Mesothelial cell of epicardium (in vitro differentiated cells): ENCODE results near the gene NSUN6. TPM values are rescaled to one million over a fixed set of nuclear protein-coding genes. Genes with fewer than 3 reads are reported as not detected.

Experiments used
- DNase-seq, 2 experiments: peaks; one replicate each; pipeline ENCODE4 v3.0.0; 2021; ENCODE audit warnings: low spot score in 2 of 2; ENCODE audit not compliant: unreplicated experiment in 2 of 2
- H3K27ac Mint-ChIP-seq: 2 replicates; pipeline ENCODE4 v1.8.0; 2021; ENCODE audit warnings: mixed read lengths
- H3K27me3 Mint-ChIP-seq: 2 replicates; pipeline ENCODE4 v1.8.0; 2021; ENCODE audit warnings: low read depth, mixed read lengths
- H3K36me3 Mint-ChIP-seq: 2 replicates; pipeline ENCODE4 v1.8.0; 2021; ENCODE audit warnings: mixed read lengths
- H3K4me1 Mint-ChIP-seq: 2 replicates; pipeline ENCODE4 v1.8.0; 2021; ENCODE audit warnings: mixed read lengths
- H3K4me3 Mint-ChIP-seq: 2 replicates; pipeline ENCODE4 v1.8.0; 2021; ENCODE audit warnings: mild to moderate bottlenecking, moderate library complexity, mixed read lengths
- H3K9me3 Mint-ChIP-seq: 2 replicates; pipeline ENCODE4 v1.8.0; 2021; ENCODE audit warnings: mixed read lengths
- total RNA-seq: library from RNA; stranded (reverse); gene quantifications from 3 replicates; pipeline ENCODE4 v1.2.1, GENCODE V29; 2021
- TF ChIP-seq, protein P1 (sequence below): fragments of 200-600 bp; sonication (generic); IDR thresholded peaks from one replicate; pipeline ENCODE4 v1.5.0; 2021; ENCODE audit warnings: antibody characterized with exemption; ENCODE audit not compliant: unreplicated experiment

The NSUN6 gene
- total RNA-seq, 1 donor from 2014 or later: 22.2 TPM

DNA sequence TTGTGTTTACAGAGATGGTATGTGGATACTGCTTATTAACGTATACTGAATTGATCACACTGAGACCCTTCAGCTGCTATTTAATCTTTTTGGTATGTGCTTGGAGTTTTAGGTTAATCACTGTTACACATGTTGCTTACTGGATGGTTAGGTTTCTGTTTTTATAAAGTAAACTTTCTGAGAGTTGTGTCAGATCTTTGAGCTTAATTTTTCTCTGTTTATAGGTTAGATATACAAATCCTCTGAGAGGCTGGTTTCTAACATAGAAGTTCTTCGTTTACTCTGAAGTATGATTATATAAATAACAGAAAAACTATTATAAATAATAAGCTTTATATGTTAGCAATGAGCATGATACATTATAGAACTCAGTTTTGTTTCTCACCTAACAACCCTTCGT lies 123.1 kb downstream of the NSUN6 start:
- Mint-ChIP-seq H3K9me3 (peaks cover 20% of the 10 kb centered on the region), H3K4me1 (peaks cover 12% of the 10 kb centered on the region), H3K36me3 (peaks cover 19% of the 10 kb centered on the region), H3K4me3 (no peak overlapping the region), H3K27me3 (no peaks in the 10 kb centered on the region), H3K27ac (no peak overlapping the region)
- TF ChIP-seq, protein P1, sequence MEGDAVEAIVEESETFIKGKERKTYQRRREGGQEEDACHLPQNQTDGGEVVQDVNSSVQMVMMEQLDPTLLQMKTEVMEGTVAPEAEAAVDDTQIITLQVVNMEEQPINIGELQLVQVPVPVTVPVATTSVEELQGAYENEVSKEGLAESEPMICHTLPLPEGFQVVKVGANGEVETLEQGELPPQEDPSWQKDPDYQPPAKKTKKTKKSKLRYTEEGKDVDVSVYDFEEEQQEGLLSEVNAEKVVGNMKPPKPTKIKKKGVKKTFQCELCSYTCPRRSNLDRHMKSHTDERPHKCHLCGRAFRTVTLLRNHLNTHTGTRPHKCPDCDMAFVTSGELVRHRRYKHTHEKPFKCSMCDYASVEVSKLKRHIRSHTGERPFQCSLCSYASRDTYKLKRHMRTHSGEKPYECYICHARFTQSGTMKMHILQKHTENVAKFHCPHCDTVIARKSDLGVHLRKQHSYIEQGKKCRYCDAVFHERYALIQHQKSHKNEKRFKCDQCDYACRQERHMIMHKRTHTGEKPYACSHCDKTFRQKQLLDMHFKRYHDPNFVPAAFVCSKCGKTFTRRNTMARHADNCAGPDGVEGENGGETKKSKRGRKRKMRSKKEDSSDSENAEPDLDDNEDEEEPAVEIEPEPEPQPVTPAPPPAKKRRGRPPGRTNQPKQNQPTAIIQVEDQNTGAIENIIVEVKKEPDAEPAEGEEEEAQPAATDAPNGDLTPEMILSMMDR: no peak
- no peak for DNase-seq

DNA sequence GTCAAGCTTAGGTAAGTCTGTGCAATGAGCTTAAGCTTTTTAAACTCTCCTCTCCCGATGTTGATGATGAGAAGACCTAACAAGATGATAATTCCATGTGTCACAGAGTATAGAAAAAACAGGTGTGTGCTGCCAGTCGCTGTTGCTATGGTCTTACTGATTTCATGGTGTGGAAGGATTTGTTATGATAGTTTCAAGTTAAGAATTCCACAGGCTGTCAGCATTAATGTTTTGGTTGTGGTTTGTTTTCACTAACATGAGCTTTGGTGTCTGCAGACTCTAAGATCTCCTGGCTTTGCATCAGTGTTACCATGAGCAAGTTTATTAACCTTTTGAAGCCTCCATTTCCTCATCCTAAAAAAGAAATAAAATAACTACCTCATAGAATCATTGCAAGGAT lies 123.7 kb downstream of the NSUN6 start:
- Mint-ChIP-seq H3K27me3 (no peaks in the 10 kb centered on the region), H3K4me1 (peaks cover 6% of the 10 kb centered on the region), H3K9me3 (peaks cover 20% of the 10 kb centered on the region), H3K27ac (no peak overlapping the region), H3K36me3 (peaks cover 19% of the 10 kb centered on the region), H3K4me3 (no peak overlapping the region)
- TF ChIP-seq, protein P1: no peak
- no peak for DNase-seq

DNA sequence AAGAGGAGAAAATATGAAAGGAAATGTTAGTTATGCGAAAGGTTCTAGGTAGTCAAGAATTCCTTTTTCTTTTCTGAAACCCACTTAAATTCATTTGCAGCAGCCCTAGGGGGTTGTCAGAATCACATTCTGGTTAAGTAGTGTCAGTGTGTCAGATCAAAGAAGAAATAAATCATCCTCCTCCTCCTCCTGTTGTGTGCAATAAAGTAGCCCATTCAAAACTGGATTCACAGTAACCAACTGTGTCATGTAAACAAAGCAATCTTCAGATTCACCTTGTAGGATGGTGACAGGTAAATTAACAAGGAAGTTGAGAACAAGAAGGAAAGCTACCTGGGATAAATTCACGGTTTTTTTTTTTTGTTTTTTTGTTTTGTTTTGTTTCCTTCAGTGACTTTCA lies 127.5 kb downstream of the NSUN6 start:
- H3K27ac Mint-ChIP-seq: no peak overlapping the region
- TF ChIP-seq, protein P1: no peak
- no peak overlapping the region for H3K4me3 Mint-ChIP-seq
- H3K36me3 Mint-ChIP-seq: peaks cover 19% of the 10 kb centered on the region
- H3K9me3 Mint-ChIP-seq: peaks cover 13% of the 10 kb centered on the region
- peaks cover 4% of the 10 kb centered on the region for H3K4me1 Mint-ChIP-seq
- DNase-seq: no peak
- no peaks in the 10 kb centered on the region for H3K27me3 Mint-ChIP-seq

DNA sequence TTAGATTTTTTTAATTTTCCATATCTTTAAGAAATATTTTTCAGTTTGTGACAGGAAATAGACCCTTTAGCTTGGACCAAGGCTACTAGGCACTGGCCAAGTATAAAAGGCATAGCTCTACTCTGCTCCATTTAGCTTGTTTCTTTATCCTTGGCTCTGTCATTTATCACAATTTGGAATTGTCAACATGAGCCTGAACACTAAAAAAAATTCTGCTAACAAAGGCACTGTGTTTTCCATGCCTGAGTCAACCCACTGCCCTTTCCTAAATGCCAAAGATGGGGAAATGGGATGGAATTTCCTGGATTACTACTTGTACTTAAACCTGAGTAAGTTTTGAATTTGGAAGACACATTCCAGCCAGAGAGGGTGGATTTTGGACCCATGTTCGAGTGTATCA lies 128.4 kb downstream of the NSUN6 start:
- Mint-ChIP-seq H3K4me1 (peaks cover 4% of the 10 kb centered on the region), H3K9me3 (peaks cover 13% of the 10 kb centered on the region), H3K27ac (no peak overlapping the region), H3K27me3 (no peaks in the 10 kb centered on the region), H3K36me3 (peaks cover 19% of the 10 kb centered on the region), H3K4me3 (no peak overlapping the region)
- TF ChIP-seq, protein P1: no peak
- DNase-seq: no peak

DNA sequence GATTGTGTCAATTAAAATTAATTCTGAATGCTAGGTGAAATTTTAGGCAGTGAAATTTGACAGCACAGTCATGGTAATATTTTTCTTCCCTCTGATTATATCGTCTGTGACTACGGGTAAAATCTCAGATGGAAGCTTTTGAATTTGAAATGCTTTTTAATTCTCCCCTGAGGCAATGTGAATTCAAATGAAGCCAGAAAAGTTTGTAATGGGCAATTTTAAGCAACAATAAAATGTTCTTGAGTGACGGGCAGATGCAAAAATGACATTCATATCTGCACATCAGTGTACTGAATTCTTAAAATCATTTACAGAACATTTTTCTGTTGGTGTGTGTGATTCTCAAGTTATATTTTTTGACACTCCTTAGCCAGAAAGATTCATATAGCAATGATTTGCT lies 134.5 kb downstream of the NSUN6 start:
- TF ChIP-seq, protein P1: no peak
- H3K36me3 Mint-ChIP-seq: peaks cover 28% of the 10 kb centered on the region
- no peaks in the 10 kb centered on the region for H3K4me1 Mint-ChIP-seq
- peaks cover 16% of the 10 kb centered on the region for H3K9me3 Mint-ChIP-seq
- H3K4me3 Mint-ChIP-seq: no peak overlapping the region
- DNase-seq: no peak
- H3K27me3 Mint-ChIP-seq: no peaks in the 10 kb centered on the region
- no peak overlapping the region for H3K27ac Mint-ChIP-seq

DNA sequence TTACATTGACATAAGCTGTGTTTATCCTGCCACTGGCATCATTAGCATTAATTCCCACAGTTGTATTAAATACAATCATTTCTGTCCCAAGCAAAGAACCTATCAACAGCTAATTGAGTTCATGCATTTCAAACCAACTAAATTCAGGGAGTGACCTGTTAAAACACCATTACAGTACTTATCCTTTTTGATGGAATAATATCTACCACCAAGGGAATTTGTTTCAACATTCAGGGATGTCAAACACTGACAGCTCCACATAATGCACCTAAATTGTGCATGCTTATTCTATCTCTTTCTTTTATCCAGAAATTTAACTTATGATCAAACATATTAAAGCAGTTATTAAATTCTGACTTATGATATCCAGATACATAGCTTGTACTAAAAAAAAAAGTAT lies 136.8 kb downstream of the NSUN6 start:
- TF ChIP-seq, protein P1: no peak
- H3K9me3 Mint-ChIP-seq: peaks cover 3% of the 10 kb centered on the region
- no peak overlapping the region for H3K27ac Mint-ChIP-seq
- peaks cover 12% of the 10 kb centered on the region for H3K36me3 Mint-ChIP-seq
- H3K4me3 Mint-ChIP-seq: no peak overlapping the region
- no peaks in the 10 kb centered on the region for H3K27me3 Mint-ChIP-seq
- no peak for DNase-seq
- no peaks in the 10 kb centered on the region for H3K4me1 Mint-ChIP-seq
